Activated naive CD4-positive, alpha-beta T cell treated with Interleukin-2 at 50 U/mL for 16 hours (primary cell): ENCODE data around the gene PPIAL4G.
"Not testable (repeated sequence)": the region's sequence is repeated elsewhere in the genome, so short reads cannot be mapped to it uniquely, and the experiment has no call there.

Experiments
- DNase-seq: peaks from one replicate; pipeline ENCODE4 v3.0.0-alpha.2; 2020

Gene PPIAL4G

GRCh38 chr1:148483029-148483428 is at the start of gene PPIAL4G:
TSS of gene PPIAL4G (minus strand) at chr1:148483302. CDS start at chr1:148483252, 50 bp downstream.
- DNase-seq = not testable (repeated sequence)

- DNase-seq = not testable (repeated sequence)
Observed at GRCh38 chr1:148532158-148532557, 49.1 kb upstream of the PPIAL4G start.

- peak; percentile 72 for DNase-seq
Observed at GRCh38 chr1:148529101-148529567, 46.0 kb upstream of the PPIAL4G start.

- DNase-seq = not testable (repeated sequence)
Observed at GRCh38 chr1:148528591-148528990, 45.5 kb upstream of the PPIAL4G start.

GRCh38 chr1:148526587-148526986 is 43.5 kb upstream of the PPIAL4G start:
- not testable (repeated sequence) for DNase-seq

- DNase-seq = peak; percentile 15
Observed at GRCh38 chr1:148523205-148524144, 40.4 kb upstream of the PPIAL4G start.

- peak; percentile 89 for DNase-seq
Observed at GRCh38 chr1:148522561-148523204, 39.6 kb upstream of the PPIAL4G start.

- peak; percentile 84 for DNase-seq
Observed at GRCh38 chr1:148522072-148522471, 39.0 kb upstream of the PPIAL4G start.

- not testable (repeated sequence) for DNase-seq
Observed at GRCh38 chr1:148514310-148514709, 31.2 kb upstream of the PPIAL4G start.

- DNase-seq = not testable (repeated sequence)
Observed at GRCh38 chr1:148512571-148513184, 29.6 kb upstream of the PPIAL4G start.

GRCh38 chr1:148493933-148494332 is 10.8 kb upstream of the PPIAL4G start:
- DNase-seq = not testable (repeated sequence)

- DNase-seq = peak; percentile 5
Observed at GRCh38 chr1:148481134-148481533, 2.0 kb downstream of the PPIAL4G start.

GRCh38 chr1:148459694-148460093 is 23.4 kb downstream of the PPIAL4G start:
- DNase-seq = not testable (repeated sequence)

GRCh38 chr1:148458901-148459581 is 24.1 kb downstream of the PPIAL4G start:
- DNase-seq = peak; percentile 44

GRCh38 chr1:148458398-148458797 is 24.7 kb downstream of the PPIAL4G start:
- peak; percentile 49 for DNase-seq

GRCh38 chr1:148452845-148453244 is 30.3 kb downstream of the PPIAL4G start:
- not testable (repeated sequence) for DNase-seq

- not testable (repeated sequence) for DNase-seq
Observed at GRCh38 chr1:148439654-148440325, 43.3 kb downstream of the PPIAL4G start.

GRCh38 chr1:148435406-148435805 is 47.7 kb downstream of the PPIAL4G start:
- no peak for DNase-seq

- DNase-seq = no peak
Observed at GRCh38 chr1:148434832-148435231, 48.3 kb downstream of the PPIAL4G start.

GRCh38 chr1:148432916-148433317 is 50.2 kb downstream of the PPIAL4G start:
- not testable (repeated sequence) for DNase-seq
